ENCODE measurements around the gene SERPINA4. TPM values are rescaled to one million over a fixed set of nuclear protein-coding genes. Genes with fewer than 3 reads are reported as not detected.
"Not testable (repeated sequence)": the region's sequence is repeated elsewhere in the genome, so short reads cannot be mapped to it uniquely, and the experiment has no call there.

Gene SERPINA4
- total and polyA plus RNA-seq, 2 donors, result not detected

DNA sequence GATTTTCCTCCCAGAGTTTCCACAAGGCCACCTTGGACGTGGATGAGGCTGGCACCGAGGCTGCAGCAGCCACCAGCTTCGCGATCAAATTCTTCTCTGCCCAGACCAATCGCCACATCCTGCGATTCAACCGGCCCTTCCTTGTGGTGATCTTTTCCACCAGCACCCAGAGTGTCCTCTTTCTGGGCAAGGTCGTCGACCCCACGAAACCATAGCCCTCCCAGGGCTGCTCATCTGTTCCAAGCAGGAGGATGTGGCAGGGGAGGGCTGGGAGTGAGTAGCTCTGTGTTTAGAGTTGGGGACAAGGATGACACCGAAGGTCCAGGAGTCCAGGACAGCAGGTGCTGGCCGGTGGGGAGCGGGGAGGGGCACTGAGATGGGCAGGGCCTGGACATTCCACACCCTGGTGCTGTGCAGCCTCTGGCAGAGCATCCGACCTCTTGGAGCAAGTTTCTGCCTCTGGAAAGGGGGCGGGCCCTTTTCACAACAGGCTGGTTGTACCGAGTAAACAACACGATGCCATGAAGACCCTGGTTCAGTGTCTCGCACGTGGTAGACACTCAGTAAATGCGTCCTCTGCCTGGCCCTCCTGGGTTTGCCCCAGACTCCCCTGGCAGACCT, 8.2 kb downstream of the SERPINA4 start:
- WGBS, result 88% methylated on average over 20 of the region's 20 CpGs
- H3K36me3 ChIP-seq (ENCODE audit: insufficient read depth), result no peaks in the 10 kb centered on the region
- no peak overlapping the region for H3K27ac ChIP-seq (ENCODE audit: low read depth)
- no peak overlapping the region for H3K4me3 ChIP-seq (ENCODE audit: low read depth, low read length)
- no peaks in the 10 kb centered on the region for H3K4me1 ChIP-seq (ENCODE audit: insufficient read depth)
- DNase-seq (ENCODE audit: extremely low spot score), result no peak

DNA sequence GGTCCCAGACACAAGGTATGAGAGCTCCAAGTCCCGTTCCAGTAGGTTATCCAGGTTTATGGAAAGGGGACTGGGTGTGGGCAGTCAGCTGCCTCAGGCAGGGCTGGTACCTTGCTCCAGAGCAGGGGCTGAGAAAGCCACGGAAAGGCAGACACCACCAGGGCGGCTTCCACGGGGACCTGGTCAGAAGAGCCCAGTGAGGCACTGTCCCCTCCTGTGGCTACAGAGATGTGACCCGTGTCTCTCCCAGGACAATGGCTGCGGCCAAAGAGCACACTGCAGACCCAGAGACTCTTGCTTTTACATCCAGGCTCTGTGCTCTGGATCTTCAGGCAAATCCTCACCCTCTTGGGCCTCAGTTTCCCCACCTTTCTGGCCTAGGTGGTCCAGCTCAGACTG, 8.8 kb downstream of the SERPINA4 start:
- 90% methylated on average over 6 of the region's 6 CpGs for WGBS
- no peaks in the 10 kb centered on the region for H3K36me3 ChIP-seq (ENCODE audit: insufficient read depth)

DNA sequence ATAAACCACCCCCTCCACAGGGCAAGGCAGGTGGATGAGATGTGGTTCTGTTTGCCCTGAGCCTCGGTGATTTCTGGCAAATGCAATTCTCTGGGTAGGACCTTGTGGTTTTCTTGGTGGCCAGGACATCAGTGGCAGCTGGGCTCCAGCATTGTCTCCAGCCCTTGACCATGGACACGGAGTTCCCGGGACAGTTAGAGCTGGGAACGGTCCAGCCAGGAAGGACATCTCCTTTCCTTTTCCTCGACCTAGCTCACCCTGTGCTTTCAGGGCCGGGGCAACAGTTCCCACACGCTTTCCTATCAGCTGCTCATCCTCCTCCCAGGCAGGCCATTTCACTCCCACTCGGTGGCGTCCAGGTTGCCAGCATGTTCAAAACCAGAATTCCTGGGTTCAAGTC, 9.2 kb downstream of the SERPINA4 start:
- no peak overlapping the region for H3K27ac ChIP-seq (ENCODE audit: low read depth)
- H3K36me3 ChIP-seq (ENCODE audit: insufficient read depth), result no peaks in the 10 kb centered on the region
- H3K4me3 ChIP-seq (ENCODE audit: low read depth, low read length), result no peak overlapping the region
- 84% methylated on average over 9 of the region's 9 CpGs for WGBS
- DNase-seq (ENCODE audit: extremely low spot score), result no peak
- no peaks in the 10 kb centered on the region for H3K4me1 ChIP-seq (ENCODE audit: insufficient read depth)

More for the DNA sequence above, 8.8 kb downstream of the SERPINA4 start:
- Histone ChIP-seq H3K4me3 (ENCODE audit: low read depth, low read length) (no peak overlapping the region), H3K4me1 (ENCODE audit: insufficient read depth) (no peaks in the 10 kb centered on the region), H3K27ac (ENCODE audit: low read depth) (no peak overlapping the region)
- DNase-seq (ENCODE audit: extremely low spot score), result no peak

DNA sequence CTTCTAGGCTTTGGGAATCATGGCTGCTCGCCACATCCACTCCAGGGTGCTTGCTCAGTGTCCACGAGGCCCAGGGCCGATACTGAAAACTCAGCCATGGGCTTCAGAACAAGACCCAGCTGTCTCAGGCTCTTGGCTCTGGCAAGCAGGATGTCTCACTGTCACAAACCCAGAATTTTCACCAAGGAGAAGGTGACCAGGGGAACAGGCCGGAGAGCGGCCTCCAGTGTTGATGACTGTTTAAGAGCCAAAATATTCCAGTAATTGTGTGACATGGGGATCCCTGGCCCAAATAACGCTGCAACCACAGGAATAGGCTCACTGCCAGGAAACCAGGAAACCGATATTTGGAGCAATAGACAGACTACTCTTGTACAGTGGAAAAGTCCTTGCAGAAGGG, 10.2 kb downstream of the SERPINA4 start:
- DNase-seq (ENCODE audit: extremely low spot score), result no peak
- no peaks in the 10 kb centered on the region for H3K4me1 ChIP-seq (ENCODE audit: insufficient read depth)
- H3K4me3 ChIP-seq (ENCODE audit: low read depth, low read length), result no peak overlapping the region
- H3K27ac ChIP-seq (ENCODE audit: low read depth), result no peak overlapping the region
- 40% methylated on average over 7 of the region's 7 CpGs for WGBS
- H3K36me3 ChIP-seq (ENCODE audit: insufficient read depth), result no peaks in the 10 kb centered on the region

DNA sequence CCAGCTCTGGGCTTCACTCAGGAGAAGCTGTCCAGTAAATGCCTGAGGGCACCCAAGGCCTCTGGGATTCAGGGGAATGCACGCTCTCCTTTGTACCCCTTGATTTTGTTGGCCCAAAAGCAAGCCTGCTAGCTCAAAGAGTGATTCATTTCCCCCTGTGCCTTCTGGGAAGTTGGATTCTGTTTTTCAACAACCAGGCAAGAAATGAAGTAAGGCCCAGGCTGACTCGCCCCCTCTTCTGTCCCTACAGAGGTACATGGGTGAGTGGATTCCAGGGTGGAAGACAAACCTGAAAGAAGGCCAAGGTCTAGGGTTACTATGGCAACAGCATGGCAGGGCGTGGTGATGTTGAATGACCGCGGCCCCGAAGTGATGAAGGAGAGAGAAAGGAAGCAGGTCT, 10.7 kb downstream of the SERPINA4 start:
- Histone ChIP-seq H3K36me3 (ENCODE audit: insufficient read depth) (no peaks in the 10 kb centered on the region), H3K4me1 (ENCODE audit: insufficient read depth) (no peaks in the 10 kb centered on the region), H3K27ac (ENCODE audit: low read depth) (no peak overlapping the region), H3K4me3 (ENCODE audit: low read depth, low read length) (no peak overlapping the region)
- WGBS, result 87% methylated on average over 6 of the region's 6 CpGs
- no peak for DNase-seq (ENCODE audit: extremely low spot score)

DNA sequence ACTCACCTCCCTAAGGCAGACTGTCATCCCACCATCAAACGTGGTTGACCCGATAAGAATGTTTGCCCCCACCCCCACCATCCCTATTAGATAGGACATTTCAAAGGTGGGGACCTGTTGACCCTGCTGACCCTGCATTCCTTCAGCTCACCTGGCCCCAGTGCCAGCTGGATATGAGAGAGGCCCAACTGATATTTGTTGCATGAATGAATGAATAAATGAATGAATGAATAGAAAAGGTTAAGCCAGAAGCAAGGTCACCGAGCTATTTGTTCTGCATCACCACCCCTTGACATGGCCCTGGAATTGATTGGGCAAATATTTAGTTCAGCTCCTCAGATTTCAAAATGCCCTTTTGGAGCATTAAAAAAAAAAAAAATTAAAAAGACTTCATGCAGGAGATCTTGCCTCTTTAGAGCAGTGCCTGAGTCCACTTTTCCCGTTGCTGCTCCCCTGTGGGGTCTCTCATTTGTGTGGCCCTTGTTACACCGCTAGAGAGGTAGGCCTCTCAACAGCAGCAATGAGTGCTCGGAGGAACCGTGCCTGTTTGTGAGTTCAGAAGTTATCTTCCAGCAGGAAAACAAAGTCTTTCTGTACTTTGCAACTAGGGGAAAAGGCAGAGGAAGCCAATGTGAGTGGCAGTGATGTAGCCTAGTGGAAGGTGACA, 11.5 kb downstream of the SERPINA4 start:
- H3K27ac ChIP-seq (ENCODE audit: low read depth), result no peak overlapping the region
- no peak for DNase-seq (ENCODE audit: extremely low spot score)
- H3K36me3 ChIP-seq (ENCODE audit: insufficient read depth), result no peaks in the 10 kb centered on the region
- H3K4me1 ChIP-seq (ENCODE audit: insufficient read depth), result no peaks in the 10 kb centered on the region
- WGBS, result 82% methylated on average over 7 of the region's 7 CpGs
- no peak overlapping the region for H3K4me3 ChIP-seq (ENCODE audit: low read depth, low read length)

DNA sequence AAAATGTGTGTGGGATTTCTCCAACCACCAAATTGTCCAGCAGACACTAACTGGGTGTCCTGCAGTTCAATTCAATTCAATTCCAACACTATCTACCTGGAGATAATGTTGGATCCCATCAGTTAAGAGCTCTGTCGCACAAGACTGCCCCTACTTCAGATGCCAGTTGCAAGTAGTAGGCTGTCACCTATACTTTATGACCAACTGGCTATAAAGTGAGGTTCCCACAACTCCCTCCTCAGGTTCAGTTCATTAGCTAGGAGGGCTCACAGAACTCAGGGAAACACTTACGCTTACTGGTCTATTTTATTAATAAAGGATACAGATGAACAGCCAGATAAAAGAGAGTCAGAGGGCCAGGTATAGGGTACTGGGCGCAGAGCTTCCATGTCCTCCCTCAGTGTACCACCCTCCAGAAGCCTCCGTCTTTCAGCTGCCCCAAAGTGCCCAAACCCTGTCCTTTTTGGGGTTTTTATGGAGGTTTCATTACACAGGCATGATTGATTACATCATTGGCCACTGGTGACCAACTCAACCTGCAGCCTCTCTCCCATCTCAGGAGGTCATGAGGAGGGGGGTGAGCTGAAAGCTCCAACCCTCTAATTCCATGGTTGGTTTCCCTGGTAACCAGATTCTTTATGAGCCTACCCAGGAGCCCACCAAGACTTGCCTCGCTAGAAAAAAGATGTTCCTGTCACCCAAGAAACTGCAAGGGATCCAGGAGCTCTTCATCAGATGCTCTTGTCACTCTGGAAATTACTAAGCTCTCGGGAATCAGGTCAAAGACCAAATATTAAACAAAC, 12.4 kb downstream of the SERPINA4 start:
- Histone ChIP-seq H3K4me3 (ENCODE audit: low read depth, low read length) (no peak overlapping the region), H3K27ac (ENCODE audit: low read depth) (no peak overlapping the region), H3K4me1 (ENCODE audit: insufficient read depth) (no peaks in the 10 kb centered on the region), H3K36me3 (ENCODE audit: insufficient read depth) (no peaks in the 10 kb centered on the region)
- DNase-seq (ENCODE audit: extremely low spot score), result no peak
- WGBS, result 70% methylated on average over 6 of the region's 6 CpGs

DNA sequence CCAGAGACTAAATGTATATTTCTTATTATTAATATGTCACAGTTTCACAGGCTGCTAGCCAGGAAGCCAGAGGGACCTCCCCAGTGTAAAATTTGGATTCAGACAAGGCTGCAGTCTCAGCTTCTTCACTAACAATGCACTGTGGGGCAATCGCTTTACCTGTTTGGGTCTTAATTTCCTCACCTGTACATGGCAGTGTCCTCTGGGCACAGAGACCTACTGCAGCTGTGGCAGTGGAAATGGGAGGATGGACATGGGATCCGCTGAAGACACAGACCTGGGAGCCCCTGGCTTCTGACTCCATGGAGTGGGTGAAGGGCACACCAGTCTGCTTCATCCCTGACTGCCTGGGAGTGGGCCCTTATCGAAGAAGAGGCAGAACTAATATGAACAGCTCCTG, 13.1 kb downstream of the SERPINA4 start:
- Histone ChIP-seq H3K4me3 (ENCODE audit: low read depth, low read length) (no peak overlapping the region), H3K36me3 (ENCODE audit: insufficient read depth) (no peaks in the 10 kb centered on the region), H3K4me1 (ENCODE audit: insufficient read depth) (no peaks in the 10 kb centered on the region), H3K27ac (ENCODE audit: low read depth) (no peak overlapping the region)
- DNase-seq (ENCODE audit: extremely low spot score), result no peak
- 94% methylated on average over 3 of the region's 3 CpGs for WGBS

DNA sequence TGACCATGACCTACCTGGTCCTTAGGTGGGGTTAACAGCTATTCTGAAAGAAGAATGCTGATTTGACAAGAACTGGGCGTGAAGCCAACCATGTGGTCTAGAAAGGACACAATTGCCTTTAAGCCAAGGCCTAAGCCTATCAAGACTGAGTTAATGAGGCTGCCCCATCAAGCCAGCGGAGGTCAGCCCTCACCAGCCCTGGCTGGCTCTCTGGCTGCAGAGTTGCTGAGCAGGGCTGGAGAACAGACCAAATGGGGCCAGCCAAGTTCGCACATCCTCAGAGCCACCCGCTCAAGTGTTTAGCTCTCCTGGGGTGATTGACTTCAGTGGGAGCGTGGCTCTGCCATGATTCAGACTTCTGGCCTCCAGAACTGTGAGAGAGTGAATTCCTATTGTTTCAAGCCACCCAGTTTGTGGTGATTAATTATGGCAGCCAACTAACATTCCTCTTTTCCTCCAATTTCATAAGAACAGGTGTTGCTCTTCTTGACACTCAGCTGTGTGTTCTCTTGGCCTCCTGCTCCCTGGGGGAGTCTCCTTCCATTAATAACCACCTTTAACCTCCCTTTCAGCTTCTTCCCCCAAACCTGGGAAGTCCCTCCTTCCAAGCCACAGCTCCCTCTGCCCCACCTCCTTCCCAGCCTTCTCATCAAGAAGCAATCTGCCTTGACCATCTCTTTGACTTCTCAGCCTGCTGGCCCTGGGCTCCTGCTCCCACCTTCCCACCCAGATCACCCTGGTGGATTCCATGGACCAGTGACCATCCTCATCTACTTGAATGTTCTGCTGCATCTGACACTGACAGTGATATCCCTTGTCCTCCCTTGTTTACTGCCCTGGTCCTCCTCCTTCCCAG, 14.7 kb downstream of the SERPINA4 start:
- 76% methylated on average over 5 of the region's 5 CpGs for WGBS
- H3K4me3 ChIP-seq (ENCODE audit: low read depth, low read length), result no peak overlapping the region
- no peaks in the 10 kb centered on the region for H3K36me3 ChIP-seq (ENCODE audit: insufficient read depth)
- DNase-seq (ENCODE audit: extremely low spot score), result no peak
- no peaks in the 10 kb centered on the region for H3K4me1 ChIP-seq (ENCODE audit: insufficient read depth)
- H3K27ac ChIP-seq (ENCODE audit: low read depth), result no peak overlapping the region

DNA sequence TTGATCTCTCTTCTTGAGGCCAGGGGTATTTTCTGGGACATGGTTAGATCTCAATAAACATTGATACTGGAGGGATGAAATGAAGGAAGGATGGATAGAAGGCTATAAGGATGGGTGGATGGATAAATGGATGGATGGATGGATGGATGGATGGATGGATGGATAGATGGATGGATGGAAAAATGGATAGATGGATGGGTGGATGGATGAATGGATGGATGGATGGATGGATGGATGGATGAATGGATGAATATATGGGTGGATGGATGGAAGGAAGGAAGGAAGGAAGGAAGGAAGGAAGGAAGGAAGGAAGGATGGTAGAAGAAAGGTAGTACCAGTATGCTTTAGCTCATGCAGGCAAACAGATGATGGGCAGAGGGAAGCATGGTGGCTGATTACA, 16.2 kb downstream of the SERPINA4 start:
- not testable (repeated sequence) for H3K4me3 ChIP-seq (ENCODE audit: low read depth, low read length); H3K4me1 ChIP-seq (ENCODE audit: insufficient read depth); DNase-seq (ENCODE audit: extremely low spot score); H3K27ac ChIP-seq (ENCODE audit: low read depth); H3K36me3 ChIP-seq (ENCODE audit: insufficient read depth)

DNA sequence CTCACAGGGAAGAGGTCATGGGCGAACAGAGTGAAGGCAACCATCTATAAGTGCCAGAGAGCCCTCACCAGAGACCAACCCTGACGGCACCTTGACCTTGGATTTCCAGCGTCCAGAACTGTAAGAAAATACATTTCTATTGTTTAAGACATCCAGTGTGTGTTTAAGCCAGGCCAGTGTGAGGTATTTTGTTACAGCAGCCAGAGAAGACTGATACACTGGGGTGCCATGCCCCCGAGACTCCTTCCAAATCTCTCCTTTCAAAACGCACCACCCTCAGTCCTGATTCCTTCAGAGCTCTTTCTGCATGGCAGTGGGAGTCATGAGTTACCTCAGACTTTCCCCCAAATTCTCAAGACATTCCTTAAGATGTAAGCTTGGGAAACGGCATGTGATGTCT, 17.5 kb downstream of the SERPINA4 start:
- 87% methylated on average over 6 of the region's 6 CpGs for WGBS
- Histone ChIP-seq H3K27ac (ENCODE audit: low read depth) (no peak overlapping the region), H3K4me1 (ENCODE audit: insufficient read depth) (no peaks in the 10 kb centered on the region), H3K36me3 (ENCODE audit: insufficient read depth) (no peaks in the 10 kb centered on the region), H3K4me3 (ENCODE audit: low read depth, low read length) (no peak overlapping the region)
- no peak for DNase-seq (ENCODE audit: extremely low spot score)

DNA sequence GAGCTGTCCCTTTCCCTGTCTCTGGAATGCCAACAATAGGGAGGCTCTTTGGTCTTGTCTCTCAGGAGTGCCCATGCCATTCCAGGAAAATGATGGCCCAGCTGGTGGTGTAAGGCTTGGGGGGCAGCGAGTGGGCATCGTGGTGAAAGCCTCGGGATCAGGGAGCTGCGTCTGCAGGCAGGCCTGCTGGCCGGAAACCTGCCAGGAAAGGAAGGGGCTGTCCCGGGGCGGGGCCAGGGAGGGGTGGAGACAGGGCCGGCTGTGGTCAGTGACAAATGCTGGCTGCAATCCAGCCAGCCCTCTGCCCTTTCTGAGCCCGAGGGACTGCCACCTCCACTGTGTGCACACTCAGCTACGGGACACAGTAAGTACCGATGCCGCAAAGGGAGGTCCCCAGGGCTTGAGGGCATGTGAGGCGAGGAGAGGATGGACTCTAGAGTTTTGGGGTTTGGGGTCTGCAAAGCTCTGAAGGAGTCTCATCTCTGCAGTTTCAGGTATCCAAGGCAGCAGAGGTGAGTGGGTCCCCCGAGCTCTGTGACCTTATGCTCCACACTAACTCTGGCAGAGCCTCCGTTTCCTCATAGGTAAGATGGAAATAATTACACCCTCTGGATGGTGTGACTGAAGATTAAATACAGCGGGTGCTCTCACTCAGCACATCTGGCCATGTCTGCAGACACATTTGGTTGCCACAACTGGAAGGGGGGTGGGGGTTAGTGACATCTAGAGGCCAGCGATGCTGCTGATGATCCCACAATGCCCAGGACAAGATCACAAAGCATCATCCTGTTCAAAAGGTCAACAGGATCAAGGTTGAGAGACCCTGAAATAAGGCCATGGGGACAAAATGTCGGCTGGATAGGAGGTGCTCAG, 20.1 kb downstream of the SERPINA4 start, which contains the start of gene SERPINA5:
SERPINA5 (plus strand) TSS at position 300 of the 873 bp plus-strand sequence. CDS start 5,937 bp downstream, outside the sequence.
- no peaks in the 10 kb centered on the region for H3K4me1 ChIP-seq (ENCODE audit: insufficient read depth)
- no peak within 1 kb of the TSS for H3K4me3 ChIP-seq (ENCODE audit: low read depth, low read length)
- H3K27ac ChIP-seq (ENCODE audit: low read depth), result no peak within 1 kb of the TSS
- WGBS, result 43% methylated on average over 18 of the region's 18 CpGs
- no peak for DNase-seq (ENCODE audit: extremely low spot score)
- H3K36me3 ChIP-seq (ENCODE audit: insufficient read depth), result no peaks in the 10 kb centered on the region

Data from urinary bladder (tissue), 4 donors.